OCI-LY7 (cell line): ENCODE data around the gene ZFHX2. TPM values are rescaled to one million over a fixed set of nuclear protein-coding genes. Genes with fewer than 3 reads are reported as not detected.
"Not testable (repeated sequence)": the region's sequence is repeated elsewhere in the genome, so short reads cannot be mapped to it uniquely, and the experiment has no call there.

Experiments used
- BruUV-seq: library from RNA; stranded (reverse); fragments of 400-500 nt; replicated peaks from 2 replicates; lab custom pipeline; 2021; lab: Mats Ljungman, UMichigan
- CTCF ChIA-PET: fragments of 300-600 bp; sonication (Branson Sonifier 250); formaldehyde crosslinking; loops from one replicate; lab custom pipeline; 2022; ENCODE audit warnings: antibody characterized with exemption; ENCODE audit not compliant: unreplicated experiment; lab: Charles Lee
- POLR2A ChIA-PET: fragments of 300-600 bp; sonication (Branson Sonifier 250); formaldehyde crosslinking; loops from one replicate; lab custom pipeline; 2022; ENCODE audit warnings: antibody characterized with exemption; lab: Charles Lee
- DNase-seq: peaks from one replicate; pipeline ENCODE4 v3.0.0-alpha.2; 2015; ENCODE audit warnings: low spot score
- H2AFZ ChIP-seq: fragments of 200-600 bp; sonication (generic), shearing (Covaris generic); 2 replicates; pipeline ENCODE4 v1.6.1; 2014; ENCODE audit warnings: mild to moderate bottlenecking, antibody characterized with exemption, low read length, moderate library complexity
- H3K27ac ChIP-seq: fragments of 200-600 bp; sonication (generic); 2 replicates; pipeline ENCODE4 v1.5.1; 2014; ENCODE audit warnings: mixed run types, low read depth, mild to moderate bottlenecking, moderate library complexity, low read length, inconsistent platforms; ENCODE audit not compliant: poor library complexity, severe bottlenecking
- H3K36me3 ChIP-seq: fragments of 200-600 bp; sonication (generic); 2 replicates; pipeline ENCODE4 v1.6.1; 2014; ENCODE audit warnings: mild to moderate bottlenecking, antibody characterized with exemption, low read length, moderate library complexity, mixed read lengths; ENCODE audit not compliant: insufficient read depth
- H3K4me1 ChIP-seq: fragments of 200-600 bp; sonication (generic); 2 replicates; pipeline ENCODE4 v1.5.1; 2014; ENCODE audit warnings: mild to moderate bottlenecking, low read length; ENCODE audit not compliant: insufficient read depth, poor library complexity, severe bottlenecking
- H3K4me2 ChIP-seq: fragments of 200-600 bp; sonication (generic); 2 replicates; pipeline ENCODE4 v1.6.1; 2014; ENCODE audit warnings: mild to moderate bottlenecking, low read length
- H3K4me3 ChIP-seq: fragments of 200-600 bp; sonication (generic); 2 replicates; pipeline ENCODE4 v1.5.1; 2014; ENCODE audit warnings: mild to moderate bottlenecking, low read depth, low read length; ENCODE audit not compliant: poor library complexity, severe bottlenecking
- H3K79me2 ChIP-seq: fragments of 200-600 bp; sonication (generic); 2 replicates; pipeline ENCODE4 v1.6.1; 2016; ENCODE audit warnings: low read depth, mild to moderate bottlenecking, low read length, moderate library complexity, mixed read lengths; ENCODE audit not compliant: insufficient read depth
- H3K9me2 ChIP-seq: fragments of 200-600 bp; sonication (generic); 2 replicates; pipeline ENCODE4 v1.6.1; 2016; ENCODE audit warnings: mild to moderate bottlenecking, low read length, mixed read lengths; ENCODE audit not compliant: insufficient read depth
- H3K9me3 ChIP-seq: fragments of 200-600 bp; sonication (generic); 2 replicates; pipeline ENCODE4 v1.6.1; 2014; ENCODE audit warnings: mild to moderate bottlenecking, mixed run types, low read length, mixed read lengths
- H4K20me1 ChIP-seq: fragments of 200-600 bp; sonication (generic); 2 replicates; pipeline ENCODE4 v1.6.1; 2014; ENCODE audit warnings: mild to moderate bottlenecking, antibody characterized with exemption, low read length, moderate library complexity, mixed read lengths; ENCODE audit not compliant: insufficient read depth
- CTCF ChIP-seq: fragments of 200-600 bp; sonication (generic); conservative IDR thresholded peaks from 2 replicates; pipeline ENCODE4 v1.5.1; 2014; ENCODE audit warnings: mild to moderate bottlenecking, antibody characterized with exemption, low read length, moderate library complexity, mixed read lengths
- EZH2phosphoT487 ChIP-seq: fragments of 200-600 bp; sonication (generic); IDR thresholded peaks from 2 replicates; pipeline ENCODE4 v1.6.1; 2018; ENCODE audit warnings: low read depth, borderline replicate concordance, mild to moderate bottlenecking, mixed run types, antibody characterized with exemption, low read length, moderate library complexity, mixed read lengths
- intact Hi-C: fragments of 100-400 bp; cut with micrococcal nuclease; formaldehyde crosslinking; loops from one replicate; pipeline ENCODE4 v1.10.0; 2022; ENCODE audit not compliant: unreplicated experiment
- total RNA-seq, 2 experiments: library from RNA; depleted of rRNA in 1 of 2; stranded (reverse); fragments of >200 nt in 1 of 2; shearing (Covaris generic) in 1 of 2; gene quantifications; 2 replicates each; pipeline ENCODE4 v1.2.3, GENCODE V29; 2014 to 2022

The ZFHX2 gene
- total RNA-seq, 2 experiments from 2014 or later = 0.60 to 1.8 TPM

- ChIA-PET POLR2A (interaction anchor here (0.6 kb wide), 2 partner anchors 177 to 255 kb away, joined by 3 to 4 read pairs; no protein-coding TSS in a partner anchor), CTCF (no interaction called here)
- H3K36me3 ChIP-seq = no peaks in the 10 kb centered on the region
- H3K27ac ChIP-seq = no peak overlapping the region
- H3K4me1 ChIP-seq = no peaks in the 10 kb centered on the region
- H4K20me1 ChIP-seq = no peaks in the 10 kb centered on the region
- H3K9me3 ChIP-seq = no peaks in the 10 kb centered on the region
- intact Hi-C loops = no loop called here
- no peak for TF ChIP-seq CTCF
- no peak for TF ChIP-seq EZH2phosphoT487
- H3K4me2 ChIP-seq = no peak overlapping the region
- no peaks in the 10 kb centered on the region for H3K9me2 ChIP-seq
- no peaks in the 10 kb centered on the region for H3K79me2 ChIP-seq
- no peak for DNase-seq
- H3K4me3 ChIP-seq = no peak overlapping the region
- H2AFZ ChIP-seq = no peak overlapping the region
- no TSS peak for BruUV-seq
These were observed 48.8 kb upstream of the ZFHX2 start for GRCh38 chr14:23600322-23600707.

GRCh38 chr14:23594191-23594590 is 42.6 kb upstream of the ZFHX2 start:
- POLR2A ChIA-PET = interaction anchor here (0.6 kb wide), 1 partner anchor 21 kb away, joined by 3 read pairs; no protein-coding TSS in a partner anchor
- H3K4me2 ChIP-seq, H3K79me2 ChIP-seq, H2AFZ ChIP-seq, H3K9me2 ChIP-seq, H3K36me3 ChIP-seq, CTCF ChIA-PET, H3K27ac ChIP-seq, H4K20me1 ChIP-seq, intact Hi-C loops, H3K4me1 ChIP-seq, DNase-seq, BruUV-seq, H3K4me3 ChIP-seq, H3K9me3 ChIP-seq: not testable (repeated sequence)

- ChIA-PET POLR2A (interaction anchor here (1.0 kb wide), 1 partner anchor 271 kb away, joined by 3 read pairs; no protein-coding TSS in a partner anchor), CTCF (no interaction called here)
- Histone ChIP-seq H3K4me3 (no peak overlapping the region), H3K4me1 (no peaks in the 10 kb centered on the region), H3K4me2 (no peak overlapping the region), H3K27ac (no peak overlapping the region), H3K9me3 (no peaks in the 10 kb centered on the region), H3K36me3 (no peaks in the 10 kb centered on the region), H4K20me1 (no peaks in the 10 kb centered on the region), H2AFZ (no peak overlapping the region), H3K9me2 (no peaks in the 10 kb centered on the region), H3K79me2 (no peaks in the 10 kb centered on the region)
- TF ChIP-seq CTCF (no peak), EZH2phosphoT487 (no peak)
- no TSS peak for BruUV-seq
- DNase-seq = no peak
- intact Hi-C loops = no loop called here
These were observed 38.6 kb upstream of the ZFHX2 start for GRCh38 chr14:23590198-23590597.
